ENCODE data around the gene NHEJ1. TPM values are rescaled to one million over a fixed set of nuclear protein-coding genes. Genes with fewer than 3 reads are reported as not detected.

The NHEJ1 gene
- polyA plus RNA-seq, 1 of the 3 experiments (the other 2 are of a cell fraction), result 16.3 TPM

- TF ChIP-seq JUND (IDR thresholded peaks at IDR 0.05) (no peak), ZBTB33 (IDR thresholded peaks at IDR 0.05; ENCODE audit: borderline replicate concordance, low read depth) (no peak), FOXJ3 (CRISPR knock-in tag; IDR thresholded peaks at IDR 0.05) (no peak), TAF1 (IDR thresholded peaks at IDR 0.05; ENCODE audit: borderline replicate concordance, low read depth, low read length) (no peak)
Observed at GRCh38 chr2:219168932-219169331, 8.3 kb upstream of the NHEJ1 start (continued).

GRCh38 chr2:219168526-219168925, 7.9 kb upstream of the NHEJ1 start:
- no peaks in the 10 kb centered on the region; a peak in 1 of 4 replicates for H3K4me1 ChIP-seq (ENCODE audit: control insufficient read depth in 1 of 2, insufficient read depth in 2 of 2, low read depth in 1 of 2, low read length in 1 of 2)
- ChIA-PET POLR2A (no interaction called here), CTCF (no interaction called here)
- no peak overlapping the region for H3K27ac ChIP-seq (ENCODE audit: low read depth in 2 of 2, low read length in 1 of 2)
- no peak overlapping the region for H3K4me2 ChIP-seq
- no peaks in the 10 kb centered on the region for H3K9me2 ChIP-seq
- no peaks in the 10 kb centered on the region for H4K20me1 ChIP-seq (ENCODE audit: insufficient read depth)
- WGBS (ENCODE audit: low lambda C conversion rate), result 86% methylated on average over 1 of the region's 6 CpGs
- DNase-seq, result no peak
- H3K9me3 ChIP-seq, result no peaks in the 10 kb centered on the region
- no peak overlapping the region for H2AFZ ChIP-seq (ENCODE audit: low read depth)
- no peaks in the 10 kb centered on the region for H3K79me2 ChIP-seq (ENCODE audit: insufficient read depth)
- no peak overlapping the region for H3K9ac ChIP-seq
- no peak overlapping the region for H3K4me3 ChIP-seq (ENCODE audit: low read depth in 2 of 2, low read length in 1 of 2)
- H3K27me3 ChIP-seq (ENCODE audit: insufficient read depth), result no peaks in the 10 kb centered on the region
- no peak for TF ChIP-seq ELF1 (IDR thresholded peaks at IDR 0.05)
- no peak for TF ChIP-seq TAF1 (IDR thresholded peaks at IDR 0.05; ENCODE audit: borderline replicate concordance, low read depth, low read length)
- peaks cover 7% of the 10 kb centered on the region for H3F3A ChIP-seq (replicated peaks; ENCODE audit: insufficient read depth)
- peaks cover 0 to 19% of the 10 kb centered on the region in 2 experiments for H3K36me3 ChIP-seq (replicated peaks in 1 of 2; ENCODE audit: control insufficient read depth in 1 of 2, insufficient read depth in 2 of 2, low read length in 1 of 2)

GRCh38 chr2:219167997-219168396, 7.4 kb upstream of the NHEJ1 start:
- no peaks in the 10 kb centered on the region; a peak in 1 of 4 replicates for H3K4me1 ChIP-seq (ENCODE audit: control insufficient read depth in 1 of 2, insufficient read depth in 2 of 2, low read depth in 1 of 2, low read length in 1 of 2)
- ChIA-PET POLR2A (no interaction called here), CTCF (no interaction called here)
- peaks cover 7% of the 10 kb centered on the region for H3F3A ChIP-seq (replicated peaks; ENCODE audit: insufficient read depth)
- 80% methylated on average over 5 of the region's 5 CpGs for WGBS (ENCODE audit: low lambda C conversion rate)
- H3K27ac ChIP-seq (ENCODE audit: low read depth in 2 of 2, low read length in 1 of 2), result no peak overlapping the region
- no peaks in the 10 kb centered on the region for H3K79me2 ChIP-seq (ENCODE audit: insufficient read depth)
- H3K27me3 ChIP-seq (ENCODE audit: insufficient read depth), result no peaks in the 10 kb centered on the region
- no peak overlapping the region for H3K9ac ChIP-seq
- H4K20me1 ChIP-seq (ENCODE audit: insufficient read depth), result no peaks in the 10 kb centered on the region
- no peaks in the 10 kb centered on the region for H3K9me2 ChIP-seq
- H2AFZ ChIP-seq (ENCODE audit: low read depth), result no peak overlapping the region
- no peak for DNase-seq
- no peak for TF ChIP-seq YY1 (IDR thresholded peaks at IDR 0.05; ENCODE audit: low read depth)
- TF ChIP-seq FOXJ3 (CRISPR knock-in tag; IDR thresholded peaks at IDR 0.05), result no peak
- no peak for TF ChIP-seq MXI1 (IDR thresholded peaks at IDR 0.05; ENCODE audit: low read depth, low read length)
- no peak for TF ChIP-seq RCOR1 (IDR thresholded peaks at IDR 0.05; ENCODE audit: low read length)
- TF ChIP-seq RXRA (IDR thresholded peaks at IDR 0.05; ENCODE audit: borderline replicate concordance, low read depth), result no peak
- no peak for TF ChIP-seq GABPA (IDR thresholded peaks at IDR 0.05; ENCODE audit: low read depth)
- no peak for TF ChIP-seq NRF1 (IDR thresholded peaks at IDR 0.05; ENCODE audit: low read depth, low read length)
- TF ChIP-seq ZBTB33 (IDR thresholded peaks at IDR 0.05; ENCODE audit: borderline replicate concordance, low read depth), result no peak
- TF ChIP-seq, protein P1, sequence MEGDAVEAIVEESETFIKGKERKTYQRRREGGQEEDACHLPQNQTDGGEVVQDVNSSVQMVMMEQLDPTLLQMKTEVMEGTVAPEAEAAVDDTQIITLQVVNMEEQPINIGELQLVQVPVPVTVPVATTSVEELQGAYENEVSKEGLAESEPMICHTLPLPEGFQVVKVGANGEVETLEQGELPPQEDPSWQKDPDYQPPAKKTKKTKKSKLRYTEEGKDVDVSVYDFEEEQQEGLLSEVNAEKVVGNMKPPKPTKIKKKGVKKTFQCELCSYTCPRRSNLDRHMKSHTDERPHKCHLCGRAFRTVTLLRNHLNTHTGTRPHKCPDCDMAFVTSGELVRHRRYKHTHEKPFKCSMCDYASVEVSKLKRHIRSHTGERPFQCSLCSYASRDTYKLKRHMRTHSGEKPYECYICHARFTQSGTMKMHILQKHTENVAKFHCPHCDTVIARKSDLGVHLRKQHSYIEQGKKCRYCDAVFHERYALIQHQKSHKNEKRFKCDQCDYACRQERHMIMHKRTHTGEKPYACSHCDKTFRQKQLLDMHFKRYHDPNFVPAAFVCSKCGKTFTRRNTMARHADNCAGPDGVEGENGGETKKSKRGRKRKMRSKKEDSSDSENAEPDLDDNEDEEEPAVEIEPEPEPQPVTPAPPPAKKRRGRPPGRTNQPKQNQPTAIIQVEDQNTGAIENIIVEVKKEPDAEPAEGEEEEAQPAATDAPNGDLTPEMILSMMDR (IDR thresholded peaks at IDR 0.05), result no peak
- TF ChIP-seq POLR2AphosphoS5 (IDR thresholded peaks at IDR 0.05; ENCODE audit: low read depth, low read length), result no peak
- no peak overlapping the region for H3K4me3 ChIP-seq (ENCODE audit: low read depth in 2 of 2, low read length in 1 of 2)
- no peak overlapping the region for H3K4me2 ChIP-seq
- H3K9me3 ChIP-seq, result no peaks in the 10 kb centered on the region
- peaks cover 0 to 14% of the 10 kb centered on the region in 2 experiments for H3K36me3 ChIP-seq (replicated peaks in 1 of 2; ENCODE audit: control insufficient read depth in 1 of 2, insufficient read depth in 2 of 2, low read length in 1 of 2)
